ENCODE measurements around the gene MOV10.

DNA sequence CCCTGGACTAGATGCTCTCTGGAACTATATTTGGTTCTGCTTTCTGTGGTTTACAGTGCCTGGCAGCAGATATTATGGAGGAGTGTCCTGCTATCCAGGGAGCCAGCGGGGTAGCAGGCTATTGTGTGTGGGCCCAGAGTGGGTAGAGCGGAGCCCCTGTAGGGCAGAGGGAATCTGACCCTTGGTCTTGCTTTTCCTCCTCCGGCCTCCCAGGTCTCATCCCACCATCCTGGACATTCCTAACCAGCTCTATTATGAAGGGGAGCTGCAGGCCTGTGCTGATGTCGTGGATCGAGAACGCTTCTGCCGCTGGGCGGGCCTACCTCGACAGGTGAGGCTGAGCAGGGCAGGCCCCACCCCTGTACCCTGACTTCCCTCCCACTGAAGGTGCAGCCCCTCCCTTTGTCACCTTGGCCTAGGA, 23.3 kb downstream of the MOV10 start:
- no peak for TF ChIP-seq RAD21 (IDR thresholded peaks at IDR 0.05; ENCODE audit: insufficient read depth, low read depth, low read length)
- TF ChIP-seq, protein P1, sequence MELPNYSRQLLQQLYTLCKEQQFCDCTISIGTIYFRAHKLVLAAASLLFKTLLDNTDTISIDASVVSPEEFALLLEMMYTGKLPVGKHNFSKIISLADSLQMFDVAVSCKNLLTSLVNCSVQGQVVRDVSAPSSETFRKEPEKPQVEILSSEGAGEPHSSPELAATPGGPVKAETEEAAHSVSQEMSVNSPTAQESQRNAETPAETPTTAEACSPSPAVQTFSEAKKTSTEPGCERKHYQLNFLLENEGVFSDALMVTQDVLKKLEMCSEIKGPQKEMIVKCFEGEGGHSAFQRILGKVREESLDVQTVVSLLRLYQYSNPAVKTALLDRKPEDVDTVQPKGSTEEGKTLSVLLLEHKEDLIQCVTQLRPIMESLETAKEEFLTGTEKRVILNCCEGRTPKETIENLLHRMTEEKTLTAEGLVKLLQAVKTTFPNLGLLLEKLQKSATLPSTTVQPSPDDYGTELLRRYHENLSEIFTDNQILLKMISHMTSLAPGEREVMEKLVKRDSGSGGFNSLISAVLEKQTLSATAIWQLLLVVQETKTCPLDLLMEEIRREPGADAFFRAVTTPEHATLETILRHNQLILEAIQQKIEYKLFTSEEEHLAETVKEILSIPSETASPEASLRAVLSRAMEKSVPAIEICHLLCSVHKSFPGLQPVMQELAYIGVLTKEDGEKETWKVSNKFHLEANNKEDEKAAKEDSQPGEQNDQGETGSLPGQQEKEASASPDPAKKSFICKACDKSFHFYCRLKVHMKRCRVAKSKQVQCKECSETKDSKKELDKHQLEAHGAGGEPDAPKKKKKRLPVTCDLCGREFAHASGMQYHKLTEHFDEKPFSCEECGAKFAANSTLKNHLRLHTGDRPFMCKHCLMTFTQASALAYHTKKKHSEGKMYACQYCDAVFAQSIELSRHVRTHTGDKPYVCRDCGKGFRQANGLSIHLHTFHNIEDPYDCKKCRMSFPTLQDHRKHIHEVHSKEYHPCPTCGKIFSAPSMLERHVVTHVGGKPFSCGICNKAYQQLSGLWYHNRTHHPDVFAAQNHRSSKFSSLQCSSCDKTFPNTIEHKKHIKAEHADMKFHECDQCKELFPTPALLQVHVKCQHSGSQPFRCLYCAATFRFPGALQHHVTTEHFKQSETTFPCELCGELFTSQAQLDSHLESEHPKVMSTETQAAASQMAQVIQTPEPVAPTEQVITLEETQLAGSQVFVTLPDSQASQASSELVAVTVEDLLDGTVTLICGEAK (IDR thresholded peaks at IDR 0.05; ENCODE audit: borderline replicate concordance) = no peak
- TF ChIP-seq SUZ12 (IDR thresholded peaks at IDR 0.05; ENCODE audit: unreplicated experiment) = no peak
- TF ChIP-seq POLR2A (IDR thresholded peaks at IDR 0.05; ENCODE audit: low read depth, low read length) = no peak
- no peak for TF ChIP-seq SMC3 (IDR thresholded peaks at IDR 0.05; ENCODE audit: borderline replicate concordance, low read length)
- TF ChIP-seq, protein P2, sequence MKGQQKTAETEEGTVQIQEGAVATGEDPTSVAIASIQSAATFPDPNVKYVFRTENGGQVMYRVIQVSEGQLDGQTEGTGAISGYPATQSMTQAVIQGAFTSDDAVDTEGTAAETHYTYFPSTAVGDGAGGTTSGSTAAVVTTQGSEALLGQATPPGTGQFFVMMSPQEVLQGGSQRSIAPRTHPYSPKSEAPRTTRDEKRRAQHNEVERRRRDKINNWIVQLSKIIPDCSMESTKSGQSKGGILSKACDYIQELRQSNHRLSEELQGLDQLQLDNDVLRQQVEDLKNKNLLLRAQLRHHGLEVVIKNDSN (IDR thresholded peaks at IDR 0.05; ENCODE audit: borderline replicate concordance, extremely low read length, insufficient read depth, low read depth, low read length) = no peak
- no peak for TF ChIP-seq TARDBP (IDR thresholded peaks at IDR 0.05; ENCODE audit: borderline replicate concordance)

All from GM12878 (cell line).